K562 (cell line): Measurements from ENCODE around the gene FCER2.

Experiments
- CBFB ChIP-seq: sonication (generic); formaldehyde crosslinking; IDR thresholded peaks from 2 replicates; pipeline ENCODE4 v1.4.0; 2020; ENCODE audit warnings: mild to moderate bottlenecking, missing genetic modification reagents
- CTCF ChIP-seq, 3 experiments: IDR thresholded peaks in 2 of 3; conservative IDR thresholded peaks in 1 of 3; 2 replicates each; pipeline ENCODE4 v1.5.1; 2011 to 2012; ENCODE audit warnings: low read length in 3 of 3, mild to moderate bottlenecking in 3 of 3, control low read depth in 2 of 3, improper control_type of control experiment in 1 of 3, inconsistent platforms in 1 of 3, low read depth in 1 of 3, mixed read lengths in 1 of 3, moderate library complexity in 1 of 3; ENCODE audit not compliant: insufficient read depth in 2 of 3
- HNRNPL ChIP-seq: fragments of 200-400 bp; formaldehyde crosslinking; IDR thresholded peaks from 2 replicates; pipeline ENCODE4 v1.6.1; 2017; ENCODE audit warnings: low read depth, mild to moderate bottlenecking, low read length
- MAZ ChIP-seq, 2 experiments: fragments of 450-650 bp in 1 of 2; sonication (generic) in 1 of 2; formaldehyde crosslinking; IDR thresholded peaks in 1 of 2; conservative IDR thresholded peaks in 1 of 2; 2 replicates each; pipeline versions ENCODE4 v1.4.0 to v1.5.0; 2020; ENCODE audit warnings: mild to moderate bottlenecking in 1 of 2, missing genetic modification reagents in 1 of 2
- SMC3 ChIP-seq: conservative IDR thresholded peaks from 2 replicates; pipeline ENCODE4 v1.6.1; 2011; ENCODE audit warnings: low read depth, low read length, improper control_type of control experiment; ENCODE audit not compliant: insufficient read depth
- TAF1 ChIP-seq: IDR thresholded peaks from 2 replicates; pipeline ENCODE4 v1.6.1; 2011; ENCODE audit warnings: mild to moderate bottlenecking, low read length, moderate library complexity; ENCODE audit not compliant: insufficient read depth, control insufficient read depth, severe bottlenecking; ENCODE audit errors: extremely low read depth
- THAP12 ChIP-seq: fragments of 250-450 bp; sonication (Bioruptor Pico); IDR thresholded peaks from 2 replicates; pipeline ENCODE4 v1.9.0; 2021; ENCODE audit warnings: mild to moderate bottlenecking, inconsistent platforms
- ZNF318 ChIP-seq, 2 experiments: fragments of 450-650 bp; IDR thresholded peaks; 2 replicates each; pipeline ENCODE4 v1.6.1; 2016; ENCODE audit warnings: mild to moderate bottlenecking in 2 of 2, borderline replicate concordance in 1 of 2, low read depth in 1 of 2, moderate library complexity in 1 of 2

- TF ChIP-seq MAZ (CRISPR knock-in tag; conservative IDR thresholded peaks at IDR 0.05 in 1 of 2, IDR thresholded peaks at IDR 0.05 in 1 of 2), result no peak
- no peak for TF ChIP-seq CTCF (IDR thresholded peaks at IDR 0.05 in 2 of 3, conservative IDR thresholded peaks at IDR 0.05 in 1 of 3; ENCODE audit: insufficient read depth in 2 of 3, low read depth in 1 of 3, low read length in 3 of 3)
- no peak for TF ChIP-seq HNRNPL
- TF ChIP-seq TAF1, result no peak
- TF ChIP-seq THAP12, result no peak
- TF ChIP-seq CBFB (CRISPR knock-in tag), result no peak
- TF ChIP-seq ZNF318 (IDR thresholded peaks at IDR 0.05; ENCODE audit: borderline replicate concordance in 1 of 2, low read depth in 1 of 2), result no peak
- TF ChIP-seq SMC3, result no peak
Measured at GRCh38 chr19:7718668-7719067, 16.7 kb upstream of the FCER2 start.
